NB4 (cell line): Measurements from ENCODE around the gene KLRK1.

Source experiments
- POLR2A ChIP-seq: IDR thresholded peaks from 2 replicates; pipeline ENCODE4 v1.6.1; 2011; ENCODE audit warnings: mild to moderate bottlenecking; ENCODE audit not compliant: insufficient read length; ENCODE audit errors: extremely low read depth
- TF ChIP-seq, protein P1 (sequence below): IDR thresholded peaks from one replicate; pipeline ENCODE4 v1.5.1; 2012; ENCODE audit warnings: low read depth, low read length
- TF ChIP-seq, protein P2 (sequence below): IDR thresholded peaks from 2 replicates; pipeline ENCODE4 v1.6.1; 2011; ENCODE audit warnings: low read depth, low read length

DNA sequence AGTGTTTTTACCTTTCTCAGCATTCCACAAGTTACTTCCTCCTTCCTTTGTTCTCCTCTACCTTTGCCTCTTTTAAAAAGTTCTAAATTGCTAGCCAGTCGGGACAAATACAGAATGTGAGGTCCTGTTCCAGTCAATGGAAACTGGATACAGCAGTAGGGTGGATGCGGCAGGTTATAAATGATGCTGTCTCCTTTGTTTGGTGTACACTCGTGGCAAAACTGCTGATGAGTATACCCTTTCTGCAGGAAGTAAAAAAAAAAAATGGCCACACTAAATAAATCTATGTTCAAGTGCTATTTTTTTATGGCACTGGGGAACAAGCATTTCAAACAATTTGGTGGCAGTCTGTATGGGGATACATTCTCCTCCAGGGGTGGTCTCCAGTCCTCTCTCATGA lies 27.5 kb downstream of the KLRK1 start:
- TF ChIP-seq POLR2A = no peak
- TF ChIP-seq, protein P1, sequence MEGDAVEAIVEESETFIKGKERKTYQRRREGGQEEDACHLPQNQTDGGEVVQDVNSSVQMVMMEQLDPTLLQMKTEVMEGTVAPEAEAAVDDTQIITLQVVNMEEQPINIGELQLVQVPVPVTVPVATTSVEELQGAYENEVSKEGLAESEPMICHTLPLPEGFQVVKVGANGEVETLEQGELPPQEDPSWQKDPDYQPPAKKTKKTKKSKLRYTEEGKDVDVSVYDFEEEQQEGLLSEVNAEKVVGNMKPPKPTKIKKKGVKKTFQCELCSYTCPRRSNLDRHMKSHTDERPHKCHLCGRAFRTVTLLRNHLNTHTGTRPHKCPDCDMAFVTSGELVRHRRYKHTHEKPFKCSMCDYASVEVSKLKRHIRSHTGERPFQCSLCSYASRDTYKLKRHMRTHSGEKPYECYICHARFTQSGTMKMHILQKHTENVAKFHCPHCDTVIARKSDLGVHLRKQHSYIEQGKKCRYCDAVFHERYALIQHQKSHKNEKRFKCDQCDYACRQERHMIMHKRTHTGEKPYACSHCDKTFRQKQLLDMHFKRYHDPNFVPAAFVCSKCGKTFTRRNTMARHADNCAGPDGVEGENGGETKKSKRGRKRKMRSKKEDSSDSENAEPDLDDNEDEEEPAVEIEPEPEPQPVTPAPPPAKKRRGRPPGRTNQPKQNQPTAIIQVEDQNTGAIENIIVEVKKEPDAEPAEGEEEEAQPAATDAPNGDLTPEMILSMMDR = no peak
- TF ChIP-seq, protein P2, sequence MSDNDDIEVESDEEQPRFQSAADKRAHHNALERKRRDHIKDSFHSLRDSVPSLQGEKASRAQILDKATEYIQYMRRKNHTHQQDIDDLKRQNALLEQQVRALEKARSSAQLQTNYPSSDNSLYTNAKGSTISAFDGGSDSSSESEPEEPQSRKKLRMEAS = no peak
